MM.1S (cell line): ENCODE measurements around the gene FAAH.

Experiments
- DNase-seq: peaks from one replicate; pipeline ENCODE4 v3.0.0-alpha.2; 2015
- H2AFZ ChIP-seq: fragments of 300-600 bp; sonication (generic); 2 replicates; pipeline ENCODE4 v1.6.0; 2016; ENCODE audit warnings: antibody characterized with exemption, low read length
- H3F3A ChIP-seq: fragments of 300-600 bp; sonication (generic); 2 replicates; pipeline ENCODE4 v1.6.1; 2016; ENCODE audit warnings: mild to moderate bottlenecking, antibody characterized with exemption, low read length, moderate library complexity, mixed read lengths; ENCODE audit not compliant: insufficient read depth
- H3K27ac ChIP-seq: fragments of 300-600 bp; sonication (generic); 2 replicates; pipeline ENCODE4 v1.5.1; 2016; ENCODE audit warnings: mild to moderate bottlenecking, low read length
- H3K27me3 ChIP-seq: fragments of 300-600 bp; sonication (generic); replicated peaks from 2 replicates; pipeline ENCODE4 v1.6.0; 2016; ENCODE audit warnings: low read length; ENCODE audit not compliant: insufficient read depth
- H3K36me3 ChIP-seq: fragments of 300-600 bp; sonication (generic); replicated peaks from 2 replicates; pipeline ENCODE4 v1.6.1; 2016; ENCODE audit warnings: mild to moderate bottlenecking, low read length, mixed read lengths; ENCODE audit not compliant: insufficient read depth
- H3K4me1 ChIP-seq: fragments of 300-600 bp; sonication (generic); 2 replicates; pipeline ENCODE4 v1.6.1; 2016; ENCODE audit warnings: low read length, mixed read lengths
- H3K4me2 ChIP-seq: fragments of 300-600 bp; sonication (generic); 2 replicates; pipeline ENCODE4 v1.6.0; 2016; ENCODE audit warnings: low read depth, low read length
- H3K4me3 ChIP-seq: fragments of 300-600 bp; sonication (generic); 2 replicates; pipeline ENCODE4 v1.5.1; 2016; ENCODE audit warnings: low read length, mixed read lengths
- H3K79me2 ChIP-seq: fragments of 300-600 bp; sonication (generic); 2 replicates; pipeline ENCODE4 v1.6.1; 2016; ENCODE audit warnings: mixed run types, low read length, mixed read lengths
- H3K9ac ChIP-seq: fragments of 300-600 bp; sonication (generic); 2 replicates; pipeline ENCODE4 v1.6.1; 2016; ENCODE audit warnings: low read length, mixed read lengths
- H3K9me2 ChIP-seq: fragments of 300-600 bp; sonication (generic); replicated peaks from 2 replicates; pipeline ENCODE4 v1.6.1; 2016; ENCODE audit warnings: mild to moderate bottlenecking, low read length, mixed read lengths; ENCODE audit not compliant: insufficient read depth
- H3K9me3 ChIP-seq: fragments of 300-600 bp; sonication (generic); replicated peaks from 2 replicates; pipeline ENCODE4 v1.6.1; 2016; ENCODE audit warnings: mild to moderate bottlenecking, low read length, mixed read lengths; ENCODE audit not compliant: insufficient read depth
- H4K20me1 ChIP-seq: fragments of 300-600 bp; sonication (generic); 2 replicates; pipeline ENCODE4 v1.6.1; 2016; ENCODE audit warnings: mild to moderate bottlenecking, low read length, moderate library complexity, mixed read lengths; ENCODE audit not compliant: insufficient read depth
- CTCF ChIP-seq: fragments of 300-600 bp; sonication (generic); IDR thresholded peaks from 2 replicates; pipeline ENCODE4 v1.5.1; 2016; ENCODE audit warnings: antibody characterized with exemption, low read length, mixed read lengths
- EZH2 ChIP-seq: fragments of 300-600 bp; sonication (generic); optimal IDR thresholded peaks from 2 replicates; pipeline ENCODE3; 2017; ENCODE audit warnings: low read depth, mild to moderate bottlenecking, antibody characterized with exemption, low read length, mixed read lengths
- EZH2phosphoT487 ChIP-seq: fragments of 300-600 bp; sonication (generic); IDR thresholded peaks from 2 replicates; pipeline ENCODE4 v1.6.1; 2018; ENCODE audit warnings: antibody characterized with exemption, low read length

The FAAH gene

GRCh38 chr1:46434358-46434757, 40.2 kb downstream of the FAAH start:
- H3K9ac ChIP-seq = no peak overlapping the region
- no peaks in the 10 kb centered on the region for H3K36me3 ChIP-seq
- H3K27ac ChIP-seq = no peak overlapping the region
- no peaks in the 10 kb centered on the region for H3F3A ChIP-seq
- H3K4me2 ChIP-seq = no peak overlapping the region
- DNase-seq = no peak
- no peaks in the 10 kb centered on the region for H3K9me3 ChIP-seq
- H3K79me2 ChIP-seq = no peaks in the 10 kb centered on the region
- TF ChIP-seq EZH2 = no peak
- TF ChIP-seq CTCF = no peak
- no peak for TF ChIP-seq EZH2phosphoT487
- no peaks in the 10 kb centered on the region for H3K9me2 ChIP-seq
- 0 out of 2 replicates have a peak, but pooled peaks cover 9% of the 10 kb centered on the region for H3K27me3 ChIP-seq
- no peak overlapping the region for H3K4me3 ChIP-seq
- H3K4me1 ChIP-seq = no peaks in the 10 kb centered on the region
- H4K20me1 ChIP-seq = no peaks in the 10 kb centered on the region
- no peak overlapping the region for H2AFZ ChIP-seq

GRCh38 chr1:46436844-46437243, 42.7 kb downstream of the FAAH start:
- H3K4me1 ChIP-seq = no peaks in the 10 kb centered on the region
- no peak overlapping the region for H3K4me3 ChIP-seq
- DNase-seq = no peak
- TF ChIP-seq EZH2phosphoT487 (no peak), CTCF (no peak), EZH2 (no peak)
- H3F3A ChIP-seq = no peaks in the 10 kb centered on the region
- H3K4me2 ChIP-seq = no peak overlapping the region
- no peaks in the 10 kb centered on the region for H3K79me2 ChIP-seq
- H3K27me3 ChIP-seq = peaks cover 9% of the 10 kb centered on the region; the same call in 1 of the 2 replicates
- H3K9me3 ChIP-seq = no peaks in the 10 kb centered on the region
- no peak overlapping the region for H3K27ac ChIP-seq
- no peaks in the 10 kb centered on the region for H3K9me2 ChIP-seq
- H2AFZ ChIP-seq = no peak overlapping the region
- H3K36me3 ChIP-seq = no peaks in the 10 kb centered on the region
- H4K20me1 ChIP-seq = no peaks in the 10 kb centered on the region
- H3K9ac ChIP-seq = no peak overlapping the region

- no peak overlapping the region for H3K4me2 ChIP-seq
- no peaks in the 10 kb centered on the region for H3K79me2 ChIP-seq
- peaks cover 9% of the 10 kb centered on the region; the same call in 1 of the 2 replicates for H3K27me3 ChIP-seq
- H4K20me1 ChIP-seq = no peaks in the 10 kb centered on the region
- no peaks in the 10 kb centered on the region for H3K9me2 ChIP-seq
- TF ChIP-seq EZH2 = no peak
- no peak for TF ChIP-seq EZH2phosphoT487
- no peak for TF ChIP-seq CTCF
- DNase-seq = no peak
- no peaks in the 10 kb centered on the region for H3K4me1 ChIP-seq
- no peaks in the 10 kb centered on the region for H3K36me3 ChIP-seq
- no peak overlapping the region for H3K4me3 ChIP-seq
- H3K9me3 ChIP-seq = no peaks in the 10 kb centered on the region
- no peak overlapping the region for H3K9ac ChIP-seq
- H3F3A ChIP-seq = 0 out of 2 replicates have a peak, but pooled peaks cover 3% of the 10 kb centered on the region
- H3K27ac ChIP-seq = no peak overlapping the region
- no peak overlapping the region for H2AFZ ChIP-seq
These were observed 43.6 kb downstream of the FAAH start for GRCh38 chr1:46437723-46438122.
